Stimulated activated CD4-positive, alpha-beta T cell treated with anti-CD3 and anti-CD28 coated beads, Interleukin-4, amount 100 ng/mL, for 1 hour (primary cell): ENCODE results near the gene PCID2.
A peak's percentile ranks its signal among the peaks of the same experiment; 100 is the strongest.

Source experiments
- DNase-seq: peaks from one replicate; pipeline ENCODE4 v3.0.0-alpha.2; 2020

The PCID2 gene

DNA sequence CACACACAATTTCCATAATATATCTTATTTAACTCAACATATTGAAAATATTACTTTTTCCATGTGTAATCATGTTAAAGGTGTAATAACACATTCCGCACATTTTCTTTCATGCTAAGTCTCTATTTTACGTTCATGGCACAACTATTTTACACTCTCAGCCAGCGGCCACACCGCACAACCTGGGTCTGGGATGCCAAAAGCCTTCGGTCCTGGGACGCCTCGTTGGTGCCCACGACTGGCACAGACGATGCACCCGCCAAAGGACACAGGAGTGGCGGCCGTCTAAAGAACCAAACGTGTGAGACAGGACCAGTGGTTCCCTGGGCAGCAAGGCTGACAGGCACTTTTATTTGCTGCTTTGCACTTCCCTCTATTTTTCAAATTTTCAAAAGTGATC lies 60.1 kb downstream of the PCID2 start:
- no peak for DNase-seq

DNA sequence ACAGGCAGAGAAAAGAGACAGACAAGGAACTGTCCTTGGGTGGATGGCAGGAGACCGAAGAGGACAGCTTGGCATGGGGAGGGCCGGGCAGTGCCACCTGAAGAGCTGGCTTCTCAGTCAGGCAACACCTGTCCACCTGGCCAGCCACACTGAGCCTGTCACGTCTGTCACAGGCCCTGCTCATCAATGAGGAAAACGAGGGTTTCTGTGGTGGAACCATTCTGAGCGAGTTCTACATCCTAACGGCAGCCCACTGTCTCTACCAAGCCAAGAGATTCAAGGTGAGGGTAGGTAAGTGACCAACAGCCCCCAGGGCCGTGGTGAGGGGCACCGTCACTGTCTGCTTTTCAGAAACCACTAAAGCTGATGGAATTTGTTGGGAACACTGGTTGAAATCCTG lies 61.3 kb downstream of the PCID2 start:
- DNase-seq: no peak

DNA sequence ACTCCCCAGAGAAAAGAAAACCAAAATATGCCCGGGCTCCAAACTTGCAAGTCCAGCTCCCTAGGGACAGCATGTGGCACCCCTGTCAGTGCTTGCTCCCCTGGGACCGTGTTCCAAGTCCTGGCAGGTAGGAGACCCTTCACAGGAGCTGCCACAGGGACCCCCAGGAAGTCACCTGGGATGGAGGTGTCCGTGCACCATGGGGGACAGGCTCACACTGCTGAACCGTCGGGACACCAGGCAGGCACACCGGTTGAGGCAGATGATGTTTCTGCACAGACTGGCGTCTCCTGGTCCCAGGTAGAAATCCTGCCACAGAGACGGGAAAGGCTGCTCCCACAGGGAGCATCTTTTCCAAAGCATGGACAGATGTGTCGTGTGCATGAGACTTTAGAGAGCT lies 61.7 kb downstream of the PCID2 start:
- no peak for DNase-seq

DNA sequence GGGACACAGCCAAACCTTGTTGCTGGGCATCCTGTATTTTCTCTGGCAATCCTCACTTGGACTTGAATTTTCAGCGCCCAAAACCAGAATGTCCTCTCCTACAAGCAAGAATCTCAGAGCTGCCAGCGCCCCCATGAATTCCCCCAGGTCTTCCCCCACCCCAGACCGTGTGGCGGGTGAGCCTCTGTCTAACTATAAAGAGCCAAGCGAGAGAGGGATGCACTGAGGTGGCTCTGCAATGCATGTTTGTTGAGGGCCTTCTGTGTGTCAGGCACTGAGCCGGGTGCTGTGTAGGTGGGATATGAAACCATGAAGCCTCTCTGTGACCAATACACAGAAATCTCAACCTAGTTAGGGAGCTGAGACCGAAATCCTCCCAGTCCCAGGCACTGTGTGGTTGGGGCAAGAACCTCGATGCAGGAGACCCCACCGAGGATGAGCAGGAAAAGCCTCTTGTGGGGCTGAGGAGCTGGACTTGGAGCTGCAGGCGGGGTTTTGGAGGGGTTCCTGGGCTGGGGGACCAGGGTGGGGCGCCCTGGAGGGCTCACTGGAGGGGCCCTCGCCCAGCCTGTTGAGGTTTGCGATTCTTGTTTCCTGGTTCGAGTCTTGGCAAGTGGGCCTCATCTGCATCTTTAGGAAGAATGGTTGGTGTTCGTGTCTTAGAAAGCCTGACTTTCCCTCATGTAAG lies 62.4 kb downstream of the PCID2 start:
- no peak for DNase-seq

DNA sequence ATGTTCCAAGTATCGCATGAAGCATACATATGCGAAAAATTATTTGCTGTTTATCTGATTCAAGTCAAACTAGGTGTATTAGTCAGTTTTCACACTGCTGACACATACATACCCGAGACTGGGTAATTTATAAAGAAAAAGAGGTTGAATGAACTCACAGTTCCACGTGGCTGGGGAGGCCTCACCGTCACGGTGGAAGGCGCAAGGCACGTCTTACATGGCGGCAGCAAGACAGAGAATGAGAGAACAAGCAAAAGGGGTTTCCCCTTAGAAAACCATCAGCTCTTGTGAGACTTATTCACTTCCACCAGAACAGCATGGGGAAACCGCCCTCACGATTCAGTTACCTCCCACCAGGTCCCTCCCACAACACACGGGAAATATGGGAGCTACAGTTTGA lies 63.0 kb downstream of the PCID2 start:
- peak; percentile 53 for DNase-seq

DNA sequence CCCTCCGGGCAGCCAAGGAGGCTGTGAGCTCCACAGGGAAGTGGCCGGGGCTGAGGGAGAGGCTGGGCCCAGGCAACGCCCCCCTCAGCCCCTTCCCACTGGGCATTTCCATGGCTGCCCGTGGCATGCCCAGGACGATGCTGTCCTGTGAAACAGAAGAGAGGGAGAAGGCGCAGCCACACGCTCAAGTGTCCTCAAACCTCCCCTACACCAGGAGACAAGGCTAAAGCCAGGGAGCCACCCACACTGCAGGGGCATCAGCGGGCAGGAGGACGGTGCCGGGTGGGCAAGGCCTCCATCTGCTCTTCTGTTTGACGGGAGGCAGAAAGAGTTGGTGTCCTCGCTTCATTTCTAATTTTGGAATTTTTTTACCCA lies 64.2 kb downstream of the PCID2 start:
- DNase-seq: no peak

DNA sequence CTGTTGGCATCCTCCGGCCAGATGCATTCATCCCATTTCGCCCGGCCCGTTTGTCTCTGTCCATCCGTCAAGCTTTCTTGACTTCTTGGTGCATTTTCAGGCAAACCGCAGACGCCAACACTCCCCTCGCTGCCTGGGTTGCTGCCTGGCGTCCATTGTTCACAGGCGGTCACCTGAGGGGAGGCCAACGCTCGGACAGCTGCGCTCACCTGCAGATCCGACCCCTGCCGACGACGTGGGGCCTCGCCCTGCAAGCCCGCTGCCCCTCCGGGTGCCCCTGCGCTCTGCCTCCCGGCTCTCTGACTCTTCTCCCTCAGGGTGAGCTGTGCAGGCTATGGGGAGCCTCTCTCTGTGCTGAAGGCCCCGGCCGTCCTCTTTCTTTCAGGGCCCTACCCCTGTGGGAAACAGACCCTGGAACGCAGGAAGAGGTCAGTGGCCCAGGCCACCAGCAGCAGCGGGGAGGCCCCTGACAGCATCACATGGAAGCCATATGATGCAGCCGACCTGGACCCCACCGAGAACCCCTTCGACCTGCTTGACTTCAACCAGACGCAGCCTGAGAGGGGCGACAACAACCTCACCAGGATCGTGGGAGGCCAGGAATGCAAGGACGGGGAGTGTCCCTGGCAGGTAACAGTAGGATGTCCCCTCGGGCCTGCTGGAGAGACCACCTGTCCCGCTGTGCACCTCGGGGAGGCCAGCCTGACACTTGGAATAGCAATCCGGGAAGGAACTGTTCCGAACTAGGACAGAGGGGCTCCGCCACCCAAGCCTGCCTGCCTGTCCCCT lies 64.8 kb downstream of the PCID2 start:
- DNase-seq: no peak

DNA sequence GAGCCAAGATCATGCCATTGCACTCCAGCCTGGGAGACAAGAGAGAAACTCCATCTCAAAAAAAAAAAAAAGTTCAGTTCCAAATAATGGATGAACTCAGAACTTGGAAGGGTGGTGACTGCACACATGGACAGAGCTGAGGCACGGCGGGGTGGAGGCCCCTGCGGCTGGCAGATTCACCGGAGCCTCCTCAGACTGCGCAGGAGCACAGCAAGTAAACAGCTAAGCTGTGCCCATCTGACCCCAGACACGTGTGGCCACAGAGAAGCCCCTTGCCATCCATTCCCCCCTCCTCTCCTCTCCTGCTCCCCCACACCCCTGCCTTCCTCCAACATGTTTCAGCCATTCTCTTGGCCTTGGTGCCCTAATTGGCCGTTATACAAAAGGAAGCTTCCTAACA lies 65.6 kb downstream of the PCID2 start:
- no peak for DNase-seq

DNA sequence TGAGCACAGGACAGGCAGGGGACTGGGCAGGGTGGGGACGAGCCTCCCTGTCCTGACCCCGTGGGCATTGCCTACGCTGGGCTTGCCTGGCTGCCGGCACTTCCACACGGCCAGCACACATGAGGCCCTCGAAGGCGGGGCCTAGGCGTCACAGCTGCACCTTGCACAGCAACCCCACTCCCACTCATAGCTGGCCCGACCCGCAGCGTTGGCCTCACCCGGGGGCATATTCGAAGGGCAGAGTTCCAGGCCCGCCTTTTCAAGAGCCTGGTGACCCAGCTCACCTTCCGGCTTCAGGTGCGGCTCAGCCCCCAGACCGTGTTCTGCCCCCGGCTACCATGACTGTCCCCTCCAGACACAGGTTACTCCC lies 66.9 kb downstream of the PCID2 start:
- DNase-seq: no peak

DNA sequence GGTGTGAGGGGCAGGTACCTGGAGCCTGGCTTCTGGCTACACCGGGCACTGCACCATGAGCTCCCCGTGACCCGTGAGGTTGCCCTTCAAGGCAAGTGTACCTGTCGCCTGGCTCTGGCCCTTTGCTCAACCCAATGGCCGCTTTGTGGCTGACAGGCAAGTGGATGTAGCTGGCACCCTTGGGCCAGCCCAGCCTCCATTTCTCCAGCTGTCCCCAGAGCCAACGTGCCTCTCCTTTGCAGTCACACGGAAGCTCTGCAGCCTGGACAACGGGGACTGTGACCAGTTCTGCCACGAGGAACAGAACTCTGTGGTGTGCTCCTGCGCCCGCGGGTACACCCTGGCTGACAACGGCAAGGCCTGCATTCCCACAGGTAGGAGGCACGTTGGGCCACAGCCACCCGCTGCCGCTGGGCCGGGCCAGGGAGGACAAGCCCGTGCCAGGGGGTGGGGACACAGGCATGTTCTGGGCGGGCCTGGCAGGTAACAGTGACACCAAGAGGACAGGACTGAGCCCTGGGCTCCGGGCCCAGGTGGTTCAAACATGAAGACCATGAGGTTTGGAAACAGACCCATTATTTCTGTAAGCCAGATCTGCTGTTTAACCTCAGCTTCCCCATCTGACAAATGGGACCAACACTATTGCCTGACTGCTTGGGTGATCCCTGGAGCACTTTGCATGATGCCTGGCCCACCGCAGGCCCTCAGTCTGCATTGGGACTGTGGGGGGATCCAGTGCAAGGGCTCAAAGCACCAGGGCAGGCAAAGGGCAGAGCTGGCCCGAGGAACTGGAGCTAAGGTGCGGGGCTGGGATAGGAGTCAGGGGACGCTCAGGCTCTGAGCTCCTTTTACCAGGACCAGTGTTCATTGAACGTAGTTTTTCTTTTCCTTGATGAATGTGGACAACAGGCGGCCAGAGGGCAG lies 67.5 kb downstream of the PCID2 start:
- no peak for DNase-seq

DNA sequence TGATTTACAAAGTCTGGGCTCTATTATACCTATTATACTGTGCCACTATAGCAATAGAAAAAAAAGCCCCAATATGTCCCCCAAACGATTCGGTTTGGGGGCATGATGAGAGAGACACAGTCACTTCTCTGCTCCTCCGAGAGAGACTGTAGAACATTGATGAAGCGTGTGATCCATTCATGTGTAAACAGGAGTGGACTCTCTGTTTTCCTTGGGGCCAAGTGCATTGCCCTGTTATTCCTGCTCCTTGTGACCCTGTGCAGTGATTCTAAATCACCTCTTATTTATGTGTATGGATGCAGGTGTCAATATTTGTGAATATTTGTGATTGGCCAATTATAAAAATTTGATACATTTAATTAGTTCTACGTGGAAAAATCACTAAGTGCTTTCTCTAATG lies 68.9 kb downstream of the PCID2 start:
- DNase-seq: no peak

DNA sequence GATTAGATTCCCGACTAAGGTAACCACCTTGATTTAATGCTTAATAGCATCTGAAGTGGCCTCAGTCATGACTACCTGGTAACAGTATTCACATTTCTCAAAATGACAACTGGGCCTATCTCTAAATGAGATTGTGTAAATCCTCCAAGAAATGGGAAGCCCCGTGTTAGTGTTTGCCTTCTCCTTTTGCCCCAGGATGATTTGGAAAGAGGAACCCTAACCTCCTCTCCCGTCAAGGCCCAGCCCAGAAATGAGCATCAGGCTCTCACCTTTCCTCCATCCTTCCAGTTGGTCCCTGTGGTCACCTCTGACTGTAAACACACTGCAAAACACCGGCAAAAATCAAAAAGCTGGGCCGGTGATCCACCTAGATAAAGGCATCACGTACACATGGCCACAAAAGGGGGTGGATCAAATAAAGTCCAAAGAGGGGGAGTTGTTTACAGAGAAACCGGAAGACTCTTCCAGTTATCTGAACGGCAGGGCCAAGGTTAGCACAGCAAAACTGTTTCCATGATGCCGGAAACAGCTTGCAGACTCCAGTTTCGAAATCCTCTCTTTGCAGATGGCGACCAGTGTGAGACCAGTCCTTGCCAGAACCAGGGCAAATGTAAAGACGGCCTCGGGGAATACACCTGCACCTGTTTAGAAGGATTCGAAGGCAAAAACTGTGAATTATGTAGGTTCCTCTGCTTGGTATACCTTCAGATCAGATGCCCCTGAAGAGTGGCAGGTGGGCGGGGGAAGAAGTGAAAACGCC lies 69.5 kb downstream of the PCID2 start:
- DNase-seq: no peak

DNA sequence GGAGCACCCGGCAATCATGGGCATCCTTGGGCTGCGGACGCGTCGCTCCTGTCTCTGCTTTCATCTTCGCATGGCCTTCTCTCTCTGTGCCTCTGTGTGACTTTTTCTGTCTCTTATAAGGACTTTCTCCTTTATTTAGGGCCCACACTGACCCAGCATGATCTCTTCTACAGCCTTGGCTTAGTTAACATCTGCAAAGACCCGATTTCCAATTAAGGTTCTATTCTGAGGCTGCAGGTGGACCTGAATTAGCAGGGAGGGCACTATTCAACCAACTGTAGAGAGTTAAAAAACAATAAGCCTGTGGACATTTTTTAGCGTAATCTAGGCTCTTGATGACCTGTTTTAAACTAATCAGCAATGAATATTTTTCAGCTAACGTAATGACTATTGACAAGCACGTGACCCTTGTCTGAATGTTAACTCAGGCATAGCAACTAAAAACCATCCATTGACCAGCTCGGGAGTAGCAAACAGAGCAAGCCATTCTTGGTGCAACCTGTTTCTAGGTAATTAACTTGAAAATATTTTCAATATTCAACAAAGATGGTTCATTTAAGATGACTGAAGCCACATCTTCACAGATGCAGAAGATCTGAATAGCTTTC lies 70.7 kb downstream of the PCID2 start:
- no peak for DNase-seq

DNA sequence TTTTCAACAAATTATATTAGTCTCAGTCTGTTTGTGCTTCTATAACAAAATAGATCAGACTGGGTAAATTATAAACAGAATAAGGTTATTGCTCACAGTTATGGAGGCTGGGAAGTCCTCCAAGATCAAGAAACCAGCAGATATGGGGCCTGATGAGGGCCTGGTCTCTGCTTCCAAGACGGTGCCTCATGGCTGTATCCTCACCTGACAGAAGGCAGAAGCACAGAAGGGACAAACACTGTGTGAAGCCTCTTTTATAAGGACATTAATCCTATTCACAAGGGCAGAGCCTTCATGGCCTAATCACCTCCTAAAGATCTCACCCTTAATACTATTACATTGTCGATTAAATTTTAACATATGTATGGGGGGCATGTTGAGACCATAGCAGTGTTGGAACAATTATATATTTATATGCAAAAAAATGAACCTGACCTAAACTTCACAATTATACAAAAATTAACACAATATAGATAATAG lies 73.1 kb downstream of the PCID2 start:
- DNase-seq: no peak

DNA sequence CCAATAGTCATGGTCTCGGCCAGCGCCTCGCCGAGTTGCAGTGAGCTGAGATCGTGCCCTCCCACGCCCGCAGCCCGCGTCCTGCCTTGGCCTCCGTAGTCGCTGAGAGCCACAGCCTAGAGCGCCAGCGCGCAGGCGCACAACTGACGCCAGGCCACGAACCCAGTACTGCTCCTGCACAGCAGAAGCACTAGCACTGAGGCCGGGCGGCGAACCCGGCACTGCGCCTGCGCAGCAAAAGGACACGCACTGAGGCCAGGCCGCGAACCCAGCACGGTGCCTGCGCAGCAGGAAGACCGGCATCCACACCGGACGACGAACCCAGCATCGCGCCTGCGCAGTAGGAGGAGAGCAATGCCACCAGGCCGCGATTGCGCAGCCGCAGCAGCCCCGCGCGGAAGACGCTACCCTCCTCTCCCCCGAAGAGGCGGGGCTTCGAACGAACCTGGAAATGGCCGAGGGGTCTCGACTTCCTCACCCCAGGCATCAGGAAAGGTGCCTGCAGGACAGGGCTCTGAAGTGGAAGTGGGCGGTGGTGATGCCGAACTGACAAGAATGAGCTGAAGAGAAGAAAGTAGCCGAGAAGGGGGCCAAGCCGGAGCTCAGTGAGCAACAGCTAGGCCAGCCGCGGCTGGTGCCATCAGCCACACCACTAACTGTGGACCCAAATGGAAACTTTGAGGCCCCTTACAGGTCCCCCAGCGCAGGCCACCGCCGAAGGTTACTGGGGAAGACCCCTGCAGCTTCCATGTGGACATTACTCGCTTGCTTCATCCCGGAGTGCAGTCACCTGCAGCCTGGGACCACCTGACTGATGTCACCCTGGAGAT lies 78.3 kb downstream of the PCID2 start:
- DNase-seq: peak; percentile 47

DNA sequence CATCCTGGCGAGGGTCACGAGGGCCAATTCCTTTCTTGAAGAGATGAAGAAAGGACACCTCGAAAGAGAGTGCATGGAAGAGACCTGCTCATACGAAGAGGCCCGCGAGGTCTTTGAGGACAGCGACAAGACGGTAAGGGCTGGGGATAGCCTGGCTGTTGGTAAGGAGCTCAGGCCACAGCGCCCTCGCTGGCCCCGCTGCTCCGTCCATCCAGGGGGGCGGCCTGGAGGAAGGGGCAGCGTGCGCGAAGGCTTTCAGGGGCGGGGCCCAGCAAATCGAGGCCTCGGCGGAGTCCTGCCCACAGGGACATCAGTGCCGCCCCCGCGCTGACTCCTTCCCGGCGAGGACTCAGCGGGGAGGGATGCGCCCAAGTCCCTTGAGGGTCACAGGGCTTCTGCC lies 79.0 kb downstream of the PCID2 start:
- DNase-seq: no peak
